Mononuclear cell (primary cell): ENCODE data around the gene RERE. TPM values are rescaled to one million over a fixed set of nuclear protein-coding genes. Genes with fewer than 3 reads are reported as not detected.

Experiments used
- H3K27me3 ChIP-seq: 2 replicates; pipeline ENCODE4 v1.6.0; 2011; ENCODE audit warnings: low read length, control low read depth; ENCODE audit not compliant: insufficient read depth
- H3K4me1 ChIP-seq: 2 replicates; pipeline ENCODE4 v1.5.1; 2011; ENCODE audit warnings: mild to moderate bottlenecking, low read length, control low read depth; ENCODE audit not compliant: insufficient read depth
- H3K4me3 ChIP-seq: 2 replicates; pipeline ENCODE4 v1.5.1; 2011; ENCODE audit warnings: mild to moderate bottlenecking, low read length, moderate library complexity
- H3K9me3 ChIP-seq: 2 replicates; pipeline ENCODE4 v1.5.1; 2011; ENCODE audit warnings: low read depth, mild to moderate bottlenecking, control low read depth, low read length
- total RNA-seq: library from RNA; depleted of rRNA; stranded (reverse); fragments of >200 nt; gene quantifications from one replicate; pipeline ENCODE4 v1.2.3, GENCODE V29; 2012

RERE gene
- total RNA-seq, 1 donor, result 60.7 TPM

- no peaks in the 10 kb centered on the region for H3K9me3 ChIP-seq
- no peaks in the 10 kb centered on the region for H3K27me3 ChIP-seq
- no peak overlapping the region for H3K4me3 ChIP-seq
- H3K4me1 ChIP-seq, result peaks cover 68% of the 10 kb centered on the region
Measured at GRCh38 chr1:8379513-8380186, 437.8 kb downstream of the RERE start.

GRCh38 chr1:8378981-8379470 lies 438.4 kb downstream of the RERE start:
- no peak overlapping the region for H3K4me3 ChIP-seq
- H3K4me1 ChIP-seq, result peaks cover 66% of the 10 kb centered on the region
- H3K27me3 ChIP-seq, result no peaks in the 10 kb centered on the region
- H3K9me3 ChIP-seq, result no peaks in the 10 kb centered on the region

- Histone ChIP-seq H3K27me3 (no peaks in the 10 kb centered on the region), H3K4me1 (peaks cover 57% of the 10 kb centered on the region), H3K9me3 (no peaks in the 10 kb centered on the region), H3K4me3 (no peak overlapping the region)
Measured at GRCh38 chr1:8378178-8378577, 439.3 kb downstream of the RERE start.

DNA sequence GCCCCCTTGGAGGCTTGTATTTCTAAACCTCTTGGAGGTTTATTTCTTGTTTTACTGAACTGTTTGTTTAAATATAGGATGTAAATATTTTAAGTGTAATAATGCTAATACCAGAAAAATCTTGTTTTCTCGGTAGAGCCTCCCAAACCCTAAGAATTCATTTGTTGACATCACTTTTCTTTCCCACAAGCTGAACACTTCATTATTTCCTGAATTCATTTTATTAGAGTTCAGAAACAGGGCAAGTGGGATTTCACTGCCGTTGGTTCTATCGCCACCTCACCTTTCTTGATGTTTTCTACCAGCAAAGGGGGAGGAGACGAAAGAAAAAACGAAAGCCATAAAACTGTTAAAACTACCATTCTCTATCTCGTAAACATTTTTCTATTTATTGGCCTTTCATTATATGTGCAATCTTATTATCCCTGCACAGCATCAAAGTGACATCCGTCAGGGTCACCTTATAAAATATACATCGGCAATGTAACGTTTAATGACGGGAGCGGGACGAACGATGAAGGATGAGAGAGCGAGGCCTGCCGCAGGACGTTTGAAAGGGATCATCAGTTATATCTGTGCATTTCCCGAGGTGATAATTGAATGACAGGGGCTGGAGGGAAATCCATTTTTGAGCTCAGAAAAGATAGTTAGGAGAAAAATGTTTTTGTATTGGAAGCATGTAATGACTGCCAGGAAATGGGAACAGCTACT lies 440.0 kb downstream of the RERE start:
- Histone ChIP-seq H3K9me3 (no peaks in the 10 kb centered on the region), H3K4me1 (peaks cover 50% of the 10 kb centered on the region), H3K4me3 (no peak overlapping the region), H3K27me3 (no peaks in the 10 kb centered on the region)

DNA sequence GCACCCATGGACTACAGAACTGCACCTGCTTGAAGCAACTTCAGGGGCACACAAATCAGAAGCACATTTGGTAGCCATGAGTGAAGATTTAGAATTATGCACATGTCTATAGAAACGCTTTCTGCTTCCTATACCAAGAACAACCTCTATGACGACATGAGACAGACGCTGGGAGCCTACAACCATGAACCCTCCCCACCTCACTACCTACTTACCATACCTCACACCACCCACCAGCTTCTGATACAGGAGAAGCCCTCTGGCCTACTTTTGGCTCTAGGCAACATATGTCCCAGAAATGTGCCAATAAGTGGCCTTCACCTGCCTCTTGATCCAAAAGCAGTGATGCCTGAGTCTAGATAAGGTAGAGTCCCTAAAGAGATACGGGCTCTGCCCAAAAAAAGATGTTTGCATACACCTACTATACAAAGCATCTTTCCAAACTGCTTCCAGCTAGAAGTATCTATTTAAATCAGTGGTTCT lies 441.0 kb downstream of the RERE start:
- H3K4me3 ChIP-seq, result no peak overlapping the region
- peaks cover 40% of the 10 kb centered on the region for H3K4me1 ChIP-seq
- no peaks in the 10 kb centered on the region for H3K9me3 ChIP-seq
- H3K27me3 ChIP-seq, result no peaks in the 10 kb centered on the region

- no peaks in the 10 kb centered on the region for H3K9me3 ChIP-seq
- no peaks in the 10 kb centered on the region for H3K27me3 ChIP-seq
- H3K4me1 ChIP-seq, result peaks cover 40% of the 10 kb centered on the region
- H3K4me3 ChIP-seq, result no peak overlapping the region
Measured at GRCh38 chr1:8374812-8375211, 442.6 kb downstream of the RERE start.

- no peaks in the 10 kb centered on the region for H3K9me3 ChIP-seq
- peaks cover 36% of the 10 kb centered on the region for H3K4me1 ChIP-seq
- no peak overlapping the region for H3K4me3 ChIP-seq
- no peaks in the 10 kb centered on the region for H3K27me3 ChIP-seq
Measured at GRCh38 chr1:8374356-8374755, 443.1 kb downstream of the RERE start.

DNA sequence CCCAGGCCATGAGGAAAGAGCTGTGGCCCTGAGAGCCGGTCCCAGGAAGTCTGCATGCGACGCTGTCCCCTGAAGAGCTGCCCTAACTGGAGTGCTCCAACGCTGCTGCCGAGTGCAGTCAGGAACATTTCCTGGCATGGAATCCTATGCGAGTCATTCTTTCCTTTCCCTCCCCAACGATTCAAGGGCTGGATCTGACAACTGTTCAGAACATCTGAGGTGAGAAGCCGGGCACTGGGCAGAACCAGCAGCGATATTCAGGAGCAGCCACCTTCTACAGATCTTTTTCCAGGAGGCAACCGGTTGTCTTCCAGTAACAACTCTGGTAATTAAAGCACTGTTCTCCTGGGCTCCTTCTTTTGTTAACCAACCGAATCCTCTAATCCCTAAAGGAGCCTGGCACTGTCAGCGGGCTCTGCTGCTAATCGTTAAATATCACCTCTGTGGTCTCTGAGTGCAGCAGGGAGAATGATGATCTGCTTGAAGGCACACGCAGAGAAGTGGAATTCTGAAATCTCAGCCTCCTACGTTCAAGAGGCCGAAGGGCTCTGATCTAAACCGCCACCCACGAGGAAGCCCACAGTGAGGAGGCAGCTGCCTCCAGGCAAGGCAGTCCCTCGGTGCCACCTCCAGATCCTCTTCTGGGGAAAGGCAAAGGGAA lies 443.7 kb downstream of the RERE start:
- Histone ChIP-seq H3K9me3 (no peaks in the 10 kb centered on the region), H3K4me3 (no peak overlapping the region), H3K27me3 (no peaks in the 10 kb centered on the region), H3K4me1 (peaks cover 29% of the 10 kb centered on the region)

DNA sequence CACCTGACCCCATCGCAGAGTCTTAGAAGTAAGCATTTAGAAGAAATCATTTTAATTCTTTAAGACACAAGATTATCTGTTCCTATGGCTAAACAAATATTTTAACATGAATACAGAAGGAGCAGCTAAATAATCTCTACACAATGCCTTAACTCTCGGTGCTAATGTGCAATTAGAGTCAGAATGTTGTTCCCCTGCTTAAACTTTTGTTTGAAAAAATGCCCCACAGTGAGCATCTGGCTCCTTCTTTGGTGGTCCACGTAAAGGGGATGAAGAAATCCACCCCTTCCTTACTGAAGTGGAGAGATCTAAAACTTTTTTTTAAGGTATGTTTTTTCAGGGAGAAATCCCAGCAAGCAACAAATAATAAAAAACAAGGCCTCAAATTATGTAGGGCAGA lies 444.3 kb downstream of the RERE start:
- Histone ChIP-seq H3K9me3 (no peaks in the 10 kb centered on the region), H3K4me1 (peaks cover 23% of the 10 kb centered on the region), H3K27me3 (no peaks in the 10 kb centered on the region), H3K4me3 (no peak overlapping the region)

DNA sequence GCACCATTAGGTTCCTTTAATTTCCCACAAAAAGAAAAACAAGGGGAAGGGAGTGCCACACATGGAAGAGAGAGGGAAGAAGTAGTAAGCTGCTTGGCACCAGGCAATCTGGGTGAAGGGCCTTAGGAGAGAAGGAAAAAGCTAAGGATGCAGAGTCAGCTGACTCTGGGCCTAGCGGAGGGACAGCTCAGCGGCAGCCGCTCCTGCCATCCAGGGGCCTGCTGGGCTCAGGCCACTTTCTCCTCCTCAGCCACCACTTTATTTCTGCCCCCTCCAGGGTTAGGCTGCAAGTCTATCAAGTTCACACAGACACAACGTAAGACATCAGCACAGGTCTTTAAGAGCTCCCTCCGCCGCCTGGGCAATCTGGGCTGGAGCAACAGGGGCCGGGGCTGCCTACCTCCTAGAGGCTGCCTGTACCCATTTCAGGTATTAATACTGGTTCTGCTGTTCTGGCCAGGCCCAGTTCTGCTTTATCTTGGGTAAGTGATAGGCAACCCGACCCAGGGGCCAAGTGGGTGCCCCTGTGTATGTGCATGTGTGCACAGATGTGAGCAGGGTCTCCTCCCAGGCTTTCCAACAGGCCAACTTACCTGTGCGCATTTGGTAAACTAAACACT lies 446.0 kb downstream of the RERE start:
- Histone ChIP-seq H3K4me1 (peaks cover 20% of the 10 kb centered on the region), H3K9me3 (no peaks in the 10 kb centered on the region), H3K27me3 (no peaks in the 10 kb centered on the region), H3K4me3 (no peak overlapping the region)

DNA sequence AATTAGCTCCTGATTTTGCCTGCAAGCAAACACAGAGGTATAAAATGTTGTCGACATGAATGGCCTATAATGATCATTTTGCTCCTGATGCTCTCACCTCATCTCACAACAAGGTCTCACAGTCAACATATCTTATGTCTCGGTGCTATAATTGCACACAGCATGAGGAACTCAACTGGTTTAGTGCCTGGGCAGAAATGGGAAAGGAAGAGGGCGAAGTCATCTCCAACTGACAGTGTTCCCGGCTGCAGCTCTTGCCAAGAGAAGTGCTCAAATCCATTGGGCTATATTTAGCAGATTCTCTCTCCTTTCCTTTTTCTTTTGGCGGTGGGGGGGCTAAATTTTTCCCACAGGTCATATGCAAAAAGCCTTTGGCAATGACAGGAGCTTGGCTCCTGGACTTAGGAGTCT lies 446.5 kb downstream of the RERE start:
- Histone ChIP-seq H3K27me3 (no peaks in the 10 kb centered on the region), H3K4me1 (peaks cover 14% of the 10 kb centered on the region), H3K4me3 (no peak overlapping the region), H3K9me3 (no peaks in the 10 kb centered on the region)

- H3K4me1 ChIP-seq, result peaks cover 13% of the 10 kb centered on the region
- H3K9me3 ChIP-seq, result no peaks in the 10 kb centered on the region
- H3K4me3 ChIP-seq, result no peak overlapping the region
- H3K27me3 ChIP-seq, result no peaks in the 10 kb centered on the region
Measured at GRCh38 chr1:8370046-8370881, 447.2 kb downstream of the RERE start.

GRCh38 chr1:8368956-8369639 lies 448.3 kb downstream of the RERE start:
- H3K9me3 ChIP-seq, result no peaks in the 10 kb centered on the region
- no peaks in the 10 kb centered on the region for H3K27me3 ChIP-seq
- no peak overlapping the region for H3K4me3 ChIP-seq
- peaks cover 5% of the 10 kb centered on the region for H3K4me1 ChIP-seq
